Testis (tissue), 2 donors: ENCODE measurements around the gene PTPRD.

Source experiments
- POLR2A ChIP-seq: fragments of 450-650 bp; IDR thresholded peaks from one replicate; pipeline ENCODE4 v1.6.1; 2017; ENCODE audit warnings: antibody characterized with exemption, mild to moderate bottlenecking, moderate library complexity
- TF ChIP-seq, protein P1 (sequence below), 3 experiments: fragments of 450-650 bp in 2 of 3; fragments of 200-600 bp in 1 of 3; sonication (generic) in 1 of 3; IDR thresholded peaks; one replicate each; pipeline ENCODE4 v1.5.1; 2016 to 2019; ENCODE audit warnings: antibody characterized with exemption in 3 of 3, mild to moderate bottlenecking in 2 of 3, moderate library complexity in 1 of 3

DNA sequence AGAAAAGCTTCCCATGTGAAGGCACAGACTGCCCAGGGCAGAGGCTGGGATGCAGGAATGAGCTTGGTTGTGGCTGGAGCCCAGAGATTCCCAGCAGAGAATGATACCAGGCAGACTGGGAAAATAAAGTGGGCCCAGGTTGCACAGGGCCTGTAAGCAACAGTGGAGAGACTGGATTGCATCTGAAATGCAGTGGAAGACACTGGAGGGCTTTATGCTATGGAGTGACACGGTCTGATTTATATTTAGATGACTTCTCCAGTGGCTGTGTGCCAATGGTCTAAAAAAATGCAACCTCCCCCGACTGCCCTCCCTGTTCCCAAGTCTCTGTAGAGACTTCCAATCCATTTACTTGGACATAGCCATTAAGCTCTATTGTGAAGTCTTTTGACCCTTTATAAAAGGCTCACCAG is 1862.2 kb downstream of the PTPRD start:
- TF ChIP-seq, protein P1, sequence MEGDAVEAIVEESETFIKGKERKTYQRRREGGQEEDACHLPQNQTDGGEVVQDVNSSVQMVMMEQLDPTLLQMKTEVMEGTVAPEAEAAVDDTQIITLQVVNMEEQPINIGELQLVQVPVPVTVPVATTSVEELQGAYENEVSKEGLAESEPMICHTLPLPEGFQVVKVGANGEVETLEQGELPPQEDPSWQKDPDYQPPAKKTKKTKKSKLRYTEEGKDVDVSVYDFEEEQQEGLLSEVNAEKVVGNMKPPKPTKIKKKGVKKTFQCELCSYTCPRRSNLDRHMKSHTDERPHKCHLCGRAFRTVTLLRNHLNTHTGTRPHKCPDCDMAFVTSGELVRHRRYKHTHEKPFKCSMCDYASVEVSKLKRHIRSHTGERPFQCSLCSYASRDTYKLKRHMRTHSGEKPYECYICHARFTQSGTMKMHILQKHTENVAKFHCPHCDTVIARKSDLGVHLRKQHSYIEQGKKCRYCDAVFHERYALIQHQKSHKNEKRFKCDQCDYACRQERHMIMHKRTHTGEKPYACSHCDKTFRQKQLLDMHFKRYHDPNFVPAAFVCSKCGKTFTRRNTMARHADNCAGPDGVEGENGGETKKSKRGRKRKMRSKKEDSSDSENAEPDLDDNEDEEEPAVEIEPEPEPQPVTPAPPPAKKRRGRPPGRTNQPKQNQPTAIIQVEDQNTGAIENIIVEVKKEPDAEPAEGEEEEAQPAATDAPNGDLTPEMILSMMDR (IDR thresholded peaks at IDR 0.05): no peak
- TF ChIP-seq POLR2A: no peak
